Measurements from ENCODE around the gene RPL13. TPM values are rescaled to one million over a fixed set of nuclear protein-coding genes. Genes with fewer than 3 reads are reported as not detected.
A peak's percentile ranks its signal among the peaks of the same experiment; 100 is the strongest.

Gene RPL13
- 3,252 TPM for polyA plus RNA-seq (2012; ENCODE audit: insufficient read depth, insufficient read length)

- peak within 1 kb of the TSS; percentile 90 for H3K4me3 ChIP-seq (ENCODE audit: low read length)
- peak; percentile 91 for DNase-seq (ENCODE audit: low read depth, low spot score)
Measured at GRCh38 chr16:89560378-89561141, at the start of gene RPL13. TSS of gene RPL13 (plus strand) at chr16:89560682. CDS start at chr16:89560960, 278 bp downstream.

GRCh38 chr16:89511374-89511773 is 49.1 kb upstream of the RPL13 start:
- DNase-seq (ENCODE audit: low read depth, low spot score): no peak
- no peak overlapping the region for H3K4me3 ChIP-seq (ENCODE audit: low read length)

- no peak overlapping the region for H3K4me3 ChIP-seq (ENCODE audit: low read length)
- DNase-seq (ENCODE audit: low read depth, low spot score): no peak
Measured at GRCh38 chr16:89512453-89512852, 48.0 kb upstream of the RPL13 start.

GRCh38 chr16:89517128-89517527 is 43.4 kb upstream of the RPL13 start:
- no peak for DNase-seq (ENCODE audit: low read depth, low spot score)
- no peak overlapping the region for H3K4me3 ChIP-seq (ENCODE audit: low read length)

GRCh38 chr16:89519881-89520280 is 40.6 kb upstream of the RPL13 start:
- H3K4me3 ChIP-seq (ENCODE audit: low read length): no peak overlapping the region
- no peak for DNase-seq (ENCODE audit: low read depth, low spot score)

GRCh38 chr16:89522287-89522686 is 38.2 kb upstream of the RPL13 start:
- no peak for DNase-seq (ENCODE audit: low read depth, low spot score)

GRCh38 chr16:89523680-89524344 is 36.7 kb upstream of the RPL13 start:
- no peak overlapping the region for H3K4me3 ChIP-seq (ENCODE audit: low read length)

More at GRCh38 chr16:89522287-89522686, 38.2 kb upstream of the RPL13 start:
- no peak overlapping the region for H3K4me3 ChIP-seq (ENCODE audit: low read length)

GRCh38 chr16:89525146-89525913 is 35.2 kb upstream of the RPL13 start:
- H3K4me3 ChIP-seq (ENCODE audit: low read length): no peak overlapping the region
- no peak for DNase-seq (ENCODE audit: low read depth, low spot score)

More at GRCh38 chr16:89523680-89524344, 36.7 kb upstream of the RPL13 start:
- no peak for DNase-seq (ENCODE audit: low read depth, low spot score)

GRCh38 chr16:89529097-89529496 is 31.4 kb upstream of the RPL13 start:
- no peak for DNase-seq (ENCODE audit: low read depth, low spot score)
- no peak overlapping the region for H3K4me3 ChIP-seq (ENCODE audit: low read length)

GRCh38 chr16:89530401-89531381 is 29.8 kb upstream of the RPL13 start:
- DNase-seq (ENCODE audit: low read depth, low spot score): no peak
- H3K4me3 ChIP-seq (ENCODE audit: low read length): no peak overlapping the region

GRCh38 chr16:89531821-89532526 is 28.5 kb upstream of the RPL13 start:
- no peak for DNase-seq (ENCODE audit: low read depth, low spot score)
- H3K4me3 ChIP-seq (ENCODE audit: low read length): no peak overlapping the region

GRCh38 chr16:89534252-89534756 is 26.2 kb upstream of the RPL13 start:
- DNase-seq (ENCODE audit: low read depth, low spot score): peak; percentile 16
- H3K4me3 ChIP-seq (ENCODE audit: low read length): no peak overlapping the region

GRCh38 chr16:89536371-89536770 is 24.1 kb upstream of the RPL13 start:
- H3K4me3 ChIP-seq (ENCODE audit: low read length): no peak overlapping the region

GRCh38 chr16:89536886-89537548 is 23.5 kb upstream of the RPL13 start:
- no peak for DNase-seq (ENCODE audit: low read depth, low spot score)
- H3K4me3 ChIP-seq (ENCODE audit: low read length): no peak overlapping the region

More at GRCh38 chr16:89536371-89536770, 24.1 kb upstream of the RPL13 start:
- no peak for DNase-seq (ENCODE audit: low read depth, low spot score)

GRCh38 chr16:89537549-89537925 is 22.9 kb upstream of the RPL13 start:
- no peak for DNase-seq (ENCODE audit: low read depth, low spot score)

GRCh38 chr16:89538286-89538685 is 22.2 kb upstream of the RPL13 start:
- DNase-seq (ENCODE audit: low read depth, low spot score): no peak
- H3K4me3 ChIP-seq (ENCODE audit: low read length): no peak overlapping the region

More at GRCh38 chr16:89537549-89537925, 22.9 kb upstream of the RPL13 start:
- no peak overlapping the region for H3K4me3 ChIP-seq (ENCODE audit: low read length)

- no peak for DNase-seq (ENCODE audit: low read depth, low spot score)
- H3K4me3 ChIP-seq (ENCODE audit: low read length): no peak overlapping the region
Measured at GRCh38 chr16:89540557-89540956, 19.9 kb upstream of the RPL13 start.
